OCI-LY3 (cell line): ENCODE measurements around the gene ZCCHC10.
"Not testable (repeated sequence)": the region's sequence is repeated elsewhere in the genome, so short reads cannot be mapped to it uniquely, and the experiment has no call there.

Source experiments
- H2AFZ ChIP-seq: fragments of 200-600, 300-600 bp; shearing (Covaris generic); 2 replicates; pipeline ENCODE4 v1.6.0; 2014; ENCODE audit warnings: antibody characterized with exemption, low read depth, low read length
- H3K27ac ChIP-seq: fragments of 200-600, 300-600 bp; sonication (generic); 2 replicates; pipeline ENCODE4 v1.5.1; 2014; ENCODE audit warnings: mild to moderate bottlenecking, low read length, moderate library complexity, mixed read lengths
- H3K27me3 ChIP-seq: fragments of 200-600, 300-600 bp; sonication (generic); 2 replicates; pipeline ENCODE4 v1.6.1; 2014; ENCODE audit warnings: low read depth, low read length, mixed read lengths
- H3K36me3 ChIP-seq: fragments of 200-600, 300-600 bp; sonication (generic); replicated peaks from 2 replicates; pipeline ENCODE3; 2014; ENCODE audit warnings: low read depth, low read length, mixed read lengths
- H3K4me1 ChIP-seq: fragments of 300-600, 200-600 bp; sonication (generic); 2 replicates; pipeline ENCODE4 v1.6.1; 2014; ENCODE audit warnings: low read length, mixed read lengths
- H3K4me2 ChIP-seq: fragments of 200-600, 300-600 bp; sonication (generic); 2 replicates; pipeline ENCODE4 v1.6.1; 2014; ENCODE audit warnings: low read length, mixed read lengths
- H3K4me3 ChIP-seq: fragments of 300-600, 200-600 bp; sonication (generic); 2 replicates; pipeline ENCODE4 v1.5.1; 2014; ENCODE audit warnings: antibody characterized with exemption, mild to moderate bottlenecking, low read length, moderate library complexity
- H3K79me2 ChIP-seq: fragments of 300-600, 200-600 bp; shearing (Covaris generic); 2 replicates; pipeline ENCODE4 v1.6.1; 2014; ENCODE audit warnings: mild to moderate bottlenecking, low read length, mixed read lengths
- H3K9ac ChIP-seq: fragments of 300-600, 200-600 bp; shearing (Covaris generic); 2 replicates; pipeline ENCODE4 v1.6.0; 2014; ENCODE audit warnings: mild to moderate bottlenecking, low read length, moderate library complexity
- H3K9me3 ChIP-seq: fragments of 200-600, 300-600 bp; shearing (Covaris generic); 2 replicates; pipeline ENCODE4 v1.6.1; 2014; ENCODE audit warnings: low read length, mixed read lengths; ENCODE audit not compliant: insufficient read depth
- H4K20me1 ChIP-seq: fragments of 200-600, 300-600 bp; sonication (generic); 2 replicates; pipeline ENCODE4 v1.6.1; 2016; ENCODE audit warnings: low read length, mixed read lengths; ENCODE audit not compliant: insufficient read depth
- CTCF ChIP-seq: fragments of 200-600, 300-600 bp; sonication (generic); IDR thresholded peaks from 2 replicates; pipeline ENCODE4 v1.5.1; 2014; ENCODE audit warnings: antibody characterized with exemption, low read length, low read depth
- EZH2phosphoT487 ChIP-seq: fragments of 200-600 bp; shearing (Covaris generic); IDR thresholded peaks from 2 replicates; pipeline ENCODE4 v1.6.1; 2018; ENCODE audit warnings: antibody characterized with exemption, mixed run types, low read depth

The ZCCHC10 gene

GRCh38 chr5:133041157-133041784 lies 14.9 kb upstream of the ZCCHC10 start:
- Histone ChIP-seq H3K4me3 (no peak overlapping the region), H3K4me2 (no peak overlapping the region), H2AFZ (no peak overlapping the region), H3K9me3 (no peaks in the 10 kb centered on the region), H3K79me2 (no peaks in the 10 kb centered on the region), H3K9ac (no peak overlapping the region), H4K20me1 (no peaks in the 10 kb centered on the region), H3K4me1 (no peaks in the 10 kb centered on the region), H3K27ac (no peak overlapping the region), H3K27me3 (no peaks in the 10 kb centered on the region), H3K36me3 (no peaks in the 10 kb centered on the region)
- TF ChIP-seq CTCF, result no peak
- no peak for TF ChIP-seq EZH2phosphoT487

- not testable (repeated sequence) for H2AFZ ChIP-seq, H3K79me2 ChIP-seq, H3K4me2 ChIP-seq, H3K4me3 ChIP-seq, H3K9ac ChIP-seq, H3K36me3 ChIP-seq, H3K9me3 ChIP-seq, H3K27me3 ChIP-seq, H4K20me1 ChIP-seq, H3K27ac ChIP-seq
- peaks cover 19% of the 10 kb centered on the region for H3K4me1 ChIP-seq
Measured at GRCh38 chr5:133036677-133037076, 10.3 kb upstream of the ZCCHC10 start.

GRCh38 chr5:133035224-133035623 lies 8.9 kb upstream of the ZCCHC10 start:
- no peak overlapping the region for H3K4me3 ChIP-seq
- H4K20me1 ChIP-seq, result no peaks in the 10 kb centered on the region
- no peaks in the 10 kb centered on the region for H3K9me3 ChIP-seq
- no peak for TF ChIP-seq EZH2phosphoT487
- no peak for TF ChIP-seq CTCF
- peaks cover 19% of the 10 kb centered on the region for H3K4me1 ChIP-seq
- no peak overlapping the region for H3K27ac ChIP-seq
- H3K36me3 ChIP-seq, result no peaks in the 10 kb centered on the region
- no peak overlapping the region for H3K9ac ChIP-seq
- peak overlapping the region; percentile 8; the same call in 1 of the 2 replicates for H2AFZ ChIP-seq
- no peaks in the 10 kb centered on the region for H3K27me3 ChIP-seq
- no peaks in the 10 kb centered on the region for H3K79me2 ChIP-seq
- H3K4me2 ChIP-seq, result 0 out of 2 replicates have a peak overlapping the region, but pooled peaks have one; percentile 2

- no peak overlapping the region for H3K9ac ChIP-seq
- H3K9me3 ChIP-seq, result no peaks in the 10 kb centered on the region
- no peaks in the 10 kb centered on the region for H4K20me1 ChIP-seq
- no peak overlapping the region for H3K4me2 ChIP-seq
- H3K36me3 ChIP-seq, result no peaks in the 10 kb centered on the region
- H3K4me1 ChIP-seq, result peaks cover 19% of the 10 kb centered on the region
- H3K79me2 ChIP-seq, result no peaks in the 10 kb centered on the region
- no peak overlapping the region for H3K27ac ChIP-seq
- H3K27me3 ChIP-seq, result no peaks in the 10 kb centered on the region
- no peak overlapping the region for H2AFZ ChIP-seq
- H3K4me3 ChIP-seq, result no peak overlapping the region
- TF ChIP-seq EZH2phosphoT487, result no peak
Measured at GRCh38 chr5:133034064-133034463, 7.7 kb upstream of the ZCCHC10 start.

GRCh38 chr5:133032852-133033742 lies 6.7 kb upstream of the ZCCHC10 start:
- no peak overlapping the region for H3K4me3 ChIP-seq
- no peaks in the 10 kb centered on the region for H4K20me1 ChIP-seq
- peak overlapping the region; percentile 34; the same call in 1 of the 2 replicates for H3K4me2 ChIP-seq
- no peaks in the 10 kb centered on the region for H3K79me2 ChIP-seq
- H3K4me1 ChIP-seq, result peaks cover 19% of the 10 kb centered on the region
- no peaks in the 10 kb centered on the region for H3K9me3 ChIP-seq
- peak overlapping the region; percentile 60; the same call in 1 of the 2 replicates for H2AFZ ChIP-seq
- H3K36me3 ChIP-seq, result no peaks in the 10 kb centered on the region
- no peak for TF ChIP-seq EZH2phosphoT487
- no peak for TF ChIP-seq CTCF
- H3K27me3 ChIP-seq, result no peaks in the 10 kb centered on the region
- H3K9ac ChIP-seq, result no peak overlapping the region
- no peak overlapping the region for H3K27ac ChIP-seq
